ENCODE results near the gene RASGRF1.
A peak's percentile ranks its signal among the peaks of the same experiment; 100 is the strongest.

RASGRF1 gene

GRCh38 chr15:79101866-79102581, 11.4 kb upstream of the RASGRF1 start:
- Histone ChIP-seq H3K79me2 (ENCODE audit: control insufficient read depth, insufficient read depth, low read length, unreplicated experiment) (no peaks in the 10 kb centered on the region), H2AFZ (ENCODE audit: low read length, unreplicated experiment) (no peak overlapping the region), H3K4me3 (ENCODE audit: low read depth, low read length) (no peak overlapping the region), H3K4me1 (ENCODE audit: control insufficient read depth, insufficient read depth, low read length, unreplicated experiment) (no peaks in the 10 kb centered on the region), H3K27me3 (ENCODE audit: insufficient read depth, low read length) (peaks cover 97% of the 10 kb centered on the region), H3K27ac (ENCODE audit: low read depth, low read length) (no peak overlapping the region), H3K36me3 (ENCODE audit: insufficient read depth, low read length) (no peaks in the 10 kb centered on the region)

GRCh38 chr15:79099692-79100091, 9.1 kb upstream of the RASGRF1 start:
- Histone ChIP-seq H3K4me1 (ENCODE audit: control insufficient read depth, insufficient read depth, low read length, unreplicated experiment) (no peaks in the 10 kb centered on the region), H2AFZ (ENCODE audit: low read length, unreplicated experiment) (no peak overlapping the region), H3K27me3 (ENCODE audit: insufficient read depth, low read length) (peaks cover 96% of the 10 kb centered on the region), H3K27ac (ENCODE audit: low read depth, low read length) (no peak overlapping the region), H3K36me3 (ENCODE audit: insufficient read depth, low read length) (no peaks in the 10 kb centered on the region), H3K79me2 (ENCODE audit: control insufficient read depth, insufficient read depth, low read length, unreplicated experiment) (no peaks in the 10 kb centered on the region), H3K4me3 (ENCODE audit: low read depth, low read length) (no peak overlapping the region)

- no peak overlapping the region for H3K4me3 ChIP-seq (ENCODE audit: low read depth, low read length)
- peaks cover 96% of the 10 kb centered on the region for H3K27me3 ChIP-seq (ENCODE audit: insufficient read depth, low read length)
- no peaks in the 10 kb centered on the region for H3K4me1 ChIP-seq (ENCODE audit: control insufficient read depth, insufficient read depth, low read length, unreplicated experiment)
- H3K79me2 ChIP-seq (ENCODE audit: control insufficient read depth, insufficient read depth, low read length, unreplicated experiment), result no peaks in the 10 kb centered on the region
- H2AFZ ChIP-seq (ENCODE audit: low read length, unreplicated experiment), result no peak overlapping the region
- H3K27ac ChIP-seq (ENCODE audit: low read depth, low read length), result no peak overlapping the region
- no peaks in the 10 kb centered on the region for H3K36me3 ChIP-seq (ENCODE audit: insufficient read depth, low read length)
Measured at GRCh38 chr15:79094611-79095021, 4.0 kb upstream of the RASGRF1 start.

- Histone ChIP-seq H3K79me2 (ENCODE audit: control insufficient read depth, insufficient read depth, low read length, unreplicated experiment) (no peaks in the 10 kb centered on the region), H2AFZ (ENCODE audit: low read length, unreplicated experiment) (no peak overlapping the region), H3K4me3 (ENCODE audit: low read depth, low read length) (no peak overlapping the region), H3K36me3 (ENCODE audit: insufficient read depth, low read length) (no peaks in the 10 kb centered on the region), H3K27me3 (ENCODE audit: insufficient read depth, low read length) (peaks cover 96% of the 10 kb centered on the region), H3K27ac (ENCODE audit: low read depth, low read length) (no peak overlapping the region), H3K4me1 (ENCODE audit: control insufficient read depth, insufficient read depth, low read length, unreplicated experiment) (no peaks in the 10 kb centered on the region)
Measured at GRCh38 chr15:79093352-79093935, 2.9 kb upstream of the RASGRF1 start.

GRCh38 chr15:79092382-79092781, 1.8 kb upstream of the RASGRF1 start:
- H3K27ac ChIP-seq (ENCODE audit: low read depth, low read length), result no peak overlapping the region
- H3K27me3 ChIP-seq (ENCODE audit: insufficient read depth, low read length), result peaks cover 96% of the 10 kb centered on the region
- no peaks in the 10 kb centered on the region for H3K4me1 ChIP-seq (ENCODE audit: control insufficient read depth, insufficient read depth, low read length, unreplicated experiment)
- H3K79me2 ChIP-seq (ENCODE audit: control insufficient read depth, insufficient read depth, low read length, unreplicated experiment), result no peaks in the 10 kb centered on the region
- no peaks in the 10 kb centered on the region for H3K36me3 ChIP-seq (ENCODE audit: insufficient read depth, low read length)
- H3K4me3 ChIP-seq (ENCODE audit: low read depth, low read length), result no peak overlapping the region
- H2AFZ ChIP-seq (ENCODE audit: low read length, unreplicated experiment), result no peak overlapping the region

GRCh38 chr15:79091204-79091867, 756 bp upstream of the RASGRF1 start:
- peaks cover 96% of the 10 kb centered on the region for H3K27me3 ChIP-seq (ENCODE audit: insufficient read depth, low read length)
- H2AFZ ChIP-seq (ENCODE audit: low read length, unreplicated experiment), result no peak overlapping the region
- H3K36me3 ChIP-seq (ENCODE audit: insufficient read depth, low read length), result no peaks in the 10 kb centered on the region
- H3K79me2 ChIP-seq (ENCODE audit: control insufficient read depth, insufficient read depth, low read length, unreplicated experiment), result no peaks in the 10 kb centered on the region
- H3K27ac ChIP-seq (ENCODE audit: low read depth, low read length), result no peak overlapping the region
- no peak overlapping the region for H3K4me3 ChIP-seq (ENCODE audit: low read depth, low read length)
- H3K4me1 ChIP-seq (ENCODE audit: control insufficient read depth, insufficient read depth, low read length, unreplicated experiment), result no peaks in the 10 kb centered on the region

GRCh38 chr15:79089890-79090486, 592 bp downstream of the RASGRF1 start:
- H3K4me3 ChIP-seq (ENCODE audit: low read depth, low read length), result 0 out of 2 replicates have a peak overlapping the region, but pooled peaks have one; percentile 6

GRCh38 chr15:79089331-79089889, 1.2 kb downstream of the RASGRF1 start:
- H3K79me2 ChIP-seq (ENCODE audit: control insufficient read depth, insufficient read depth, low read length, unreplicated experiment), result no peaks in the 10 kb centered on the region
- no peak overlapping the region for H2AFZ ChIP-seq (ENCODE audit: low read length, unreplicated experiment)
- H3K27ac ChIP-seq (ENCODE audit: low read depth, low read length), result no peak overlapping the region
- no peak overlapping the region for H3K4me3 ChIP-seq (ENCODE audit: low read depth, low read length)
- H3K36me3 ChIP-seq (ENCODE audit: insufficient read depth, low read length), result no peaks in the 10 kb centered on the region
- peaks cover 96% of the 10 kb centered on the region for H3K27me3 ChIP-seq (ENCODE audit: insufficient read depth, low read length)
- no peaks in the 10 kb centered on the region for H3K4me1 ChIP-seq (ENCODE audit: control insufficient read depth, insufficient read depth, low read length, unreplicated experiment)

More at GRCh38 chr15:79089890-79090486, 592 bp downstream of the RASGRF1 start:
- Histone ChIP-seq H2AFZ (ENCODE audit: low read length, unreplicated experiment) (no peak overlapping the region), H3K27ac (ENCODE audit: low read depth, low read length) (no peak overlapping the region), H3K4me1 (ENCODE audit: control insufficient read depth, insufficient read depth, low read length, unreplicated experiment) (no peaks in the 10 kb centered on the region), H3K36me3 (ENCODE audit: insufficient read depth, low read length) (no peaks in the 10 kb centered on the region), H3K27me3 (ENCODE audit: insufficient read depth, low read length) (peaks cover 96% of the 10 kb centered on the region), H3K79me2 (ENCODE audit: control insufficient read depth, insufficient read depth, low read length, unreplicated experiment) (no peaks in the 10 kb centered on the region)

- H3K4me1 ChIP-seq (ENCODE audit: control insufficient read depth, insufficient read depth, low read length, unreplicated experiment), result no peaks in the 10 kb centered on the region
- no peak overlapping the region for H2AFZ ChIP-seq (ENCODE audit: low read length, unreplicated experiment)
- H3K27ac ChIP-seq (ENCODE audit: low read depth, low read length), result no peak overlapping the region
- no peaks in the 10 kb centered on the region for H3K79me2 ChIP-seq (ENCODE audit: control insufficient read depth, insufficient read depth, low read length, unreplicated experiment)
- H3K27me3 ChIP-seq (ENCODE audit: insufficient read depth, low read length), result peaks cover 99% of the 10 kb centered on the region
- no peaks in the 10 kb centered on the region for H3K36me3 ChIP-seq (ENCODE audit: insufficient read depth, low read length)
- no peak overlapping the region for H3K4me3 ChIP-seq (ENCODE audit: low read depth, low read length)
Measured at GRCh38 chr15:79088426-79089205, 2.0 kb downstream of the RASGRF1 start.

- no peaks in the 10 kb centered on the region for H3K79me2 ChIP-seq (ENCODE audit: control insufficient read depth, insufficient read depth, low read length, unreplicated experiment)
- H3K4me1 ChIP-seq (ENCODE audit: control insufficient read depth, insufficient read depth, low read length, unreplicated experiment), result no peaks in the 10 kb centered on the region
- H3K4me3 ChIP-seq (ENCODE audit: low read depth, low read length), result no peak overlapping the region
- H3K36me3 ChIP-seq (ENCODE audit: insufficient read depth, low read length), result no peaks in the 10 kb centered on the region
- H3K27me3 ChIP-seq (ENCODE audit: insufficient read depth, low read length), result peaks cover 99% of the 10 kb centered on the region
- no peak overlapping the region for H2AFZ ChIP-seq (ENCODE audit: low read length, unreplicated experiment)
- H3K27ac ChIP-seq (ENCODE audit: low read depth, low read length), result no peak overlapping the region
Measured at GRCh38 chr15:79086814-79087213, 3.8 kb downstream of the RASGRF1 start.

Measured in ACC112 (cell line).